B cell (primary cell): Measurements from ENCODE around the gene SMAP1. TPM values are rescaled to one million over a fixed set of nuclear protein-coding genes. Genes with fewer than 3 reads are reported as not detected.

ENCODE experiments used
- ATAC-seq: fragments of 200-7000 bp; cut with Tn5 transposase; one replicate; pipeline ENCODE4 v1.10.0; 2021; ENCODE audit warnings: low read depth, mild to moderate bottlenecking, moderate number of reproducible peaks, moderate library complexity
- CTCF ChIA-PET: fragments of 350-600 bp; sonication (Branson Sonifier 250); formaldehyde crosslinking; loops from one replicate; lab custom pipeline; 2021; ENCODE audit warnings: antibody characterized with exemption, inconsistent platforms; lab: Charles Lee
- POLR2A ChIA-PET: fragments of 350-600 bp; sonication (Branson Sonifier 250); formaldehyde crosslinking; loops from one replicate; lab custom pipeline; 2021; ENCODE audit warnings: antibody characterized with exemption; lab: Charles Lee
- DNase-seq: peaks from one replicate; pipeline ENCODE4 v3.0.0; 2013
- H2AFZ ChIP-seq: 2 replicates; pipeline ENCODE4 v1.6.1; 2012; ENCODE audit warnings: mild to moderate bottlenecking, low read depth, low read length; ENCODE audit not compliant: insufficient read depth, poor library complexity, severe bottlenecking
- H3K27ac ChIP-seq, 2 donors: 1 replicate in 1 of 2; 2 replicates in 1 of 2; pipeline ENCODE4 v1.5.1; 2012 to 2013; ENCODE audit warnings: low read length in 2 of 2, mild to moderate bottlenecking in 2 of 2, moderate library complexity in 1 of 2
- H3K27me3 ChIP-seq, 4 experiments: fragments of 200-600 bp in 1 of 4; sonication (generic) in 1 of 4; replicated peaks in 1 of 4; 1 replicate in 2 of 4; 2 replicates in 2 of 4; pipeline versions ENCODE4 v1.6.1 to v1.7.0; 2013 to 2016; ENCODE audit warnings: low read length in 3 of 4, mild to moderate bottlenecking in 2 of 4, mixed read lengths in 1 of 4, moderate library complexity in 1 of 4; ENCODE audit not compliant: insufficient read depth in 4 of 4, control insufficient read depth in 3 of 4; ENCODE audit errors: control extremely low read depth in 1 of 4
- H3K36me3 ChIP-seq, 2 experiments: replicated peaks in 1 of 2; 1 replicate in 1 of 2; 2 replicates in 1 of 2; pipeline versions ENCODE4 v1.6.1 to v1.7.1; 2013; ENCODE audit warnings: low read length in 1 of 2; ENCODE audit not compliant: insufficient read depth in 2 of 2, control insufficient read depth in 1 of 2; ENCODE audit errors: control extremely low read depth in 1 of 2, extremely low read depth in 1 of 2
- H3K4me1 ChIP-seq, 2 donors: fragments of 200-600 bp in 1 of 2; sonication (generic) in 1 of 2; 1 replicate in 1 of 2; 2 replicates in 1 of 2; pipeline versions ENCODE4 v1.5.1 to v1.6.1; 2013 to 2017; ENCODE audit warnings: low read length in 2 of 2; ENCODE audit not compliant: control insufficient read depth in 2 of 2, insufficient read depth in 2 of 2
- H3K4me2 ChIP-seq: replicated peaks from 2 replicates; pipeline ENCODE3; 2012; ENCODE audit warnings: mild to moderate bottlenecking, low read depth, low read length; ENCODE audit not compliant: poor library complexity, severe bottlenecking
- H3K4me3 ChIP-seq, 5 experiments: fragments of 200-600 bp in 1 of 5; sonication (generic) in 1 of 5; 1 replicate in 3 of 5; 2 replicates in 2 of 5; pipeline versions ENCODE4 v1.5.1 to v1.7.0; 2011 to 2016; ENCODE audit warnings: low read length in 4 of 5, mild to moderate bottlenecking in 4 of 5, low read depth in 2 of 5, control low read depth in 1 of 5, moderate library complexity in 1 of 5; ENCODE audit not compliant: insufficient read depth in 1 of 5; ENCODE audit errors: control extremely low read depth in 1 of 5, extremely low read depth in 1 of 5
- H3K79me2 ChIP-seq: fragments of 200-600 bp; sonication (generic); one replicate; pipeline ENCODE4 v1.6.0; 2016; ENCODE audit warnings: low read length; ENCODE audit not compliant: control insufficient read depth, insufficient read depth
- H3K9ac ChIP-seq: fragments of 200-600 bp; sonication (generic); 2 replicates; pipeline ENCODE4 v1.6.1; 2017; ENCODE audit warnings: mild to moderate bottlenecking, low read length, moderate library complexity
- H3K9me3 ChIP-seq, 3 donors: one replicate each; pipeline versions ENCODE4 v1.6.1 to v1.7.1; 2013; ENCODE audit warnings: low read length in 2 of 3; ENCODE audit not compliant: control insufficient read depth in 2 of 3, insufficient read depth in 1 of 3; ENCODE audit errors: control extremely low read depth in 1 of 3
- H4K20me1 ChIP-seq: 2 replicates; pipeline ENCODE4 v1.6.0; 2012; ENCODE audit warnings: mild to moderate bottlenecking, low read length; ENCODE audit not compliant: insufficient read depth, control insufficient read depth, poor library complexity, severe bottlenecking
- H3K27ac Mint-ChIP-seq: one replicate; pipeline ENCODE4 v1.8.0; 2021; ENCODE audit warnings: mixed read lengths
- H3K27me3 Mint-ChIP-seq: one replicate; pipeline ENCODE4 v1.8.0; 2021; ENCODE audit warnings: mixed read lengths
- H3K4me1 Mint-ChIP-seq: one replicate; pipeline ENCODE4 v1.8.0; 2021; ENCODE audit warnings: mixed read lengths
- H3K4me3 Mint-ChIP-seq: one replicate; pipeline ENCODE4 v1.8.0; 2021; ENCODE audit warnings: mixed read lengths
- H3K9me3 Mint-ChIP-seq: one replicate; pipeline ENCODE4 v1.8.0; 2022; ENCODE audit warnings: mixed read lengths; ENCODE audit not compliant: insufficient read depth
- CTCF ChIP-seq: fragments of 200-600 bp; IDR thresholded peaks from one replicate; pipeline ENCODE4 v1.8.0; 2022; ENCODE audit warnings: antibody characterized with exemption, mild to moderate bottlenecking
- EZH2 ChIP-seq: IDR thresholded peaks from 2 replicates; pipeline ENCODE4 v1.6.1; 2012; ENCODE audit warnings: borderline replicate concordance, low read depth, mild to moderate bottlenecking, moderate library complexity, low read length; ENCODE audit not compliant: insufficient read depth, poor library complexity, severe bottlenecking
- WGBS: methylation state at CpG from one replicate; pipeline ENCODE4 v1.1.5; 2013; ENCODE audit warnings: missing lambda C conversion rate; ENCODE audit not compliant: insufficient coverage; 5-methylcytosine and 5-hydroxymethylcytosine counted together
- intact Hi-C: fragments of 100-400 bp; cut with micrococcal nuclease; formaldehyde crosslinking; loops from one replicate; pipeline ENCODE4 v1.10.0; 2022
- polyA plus RNA-seq: library from polyadenylated mRNA; depleted of rRNA; stranded (reverse); fragments of >200 nt; gene quantifications from 2 replicates; pipeline ENCODE4 v1.2.3, GENCODE V29; 2012
- total RNA-seq, 2 donors: library from RNA; stranded (reverse); fragments of 120-200 nt in 1 of 2; gene quantifications; 1 replicate in 1 of 2; 2 replicates in 1 of 2; pipeline versions ENCODE4 v1.2.3 to v1.2.4, GENCODE V29; 2013 to 2022

The SMAP1 gene
- total and polyA plus RNA-seq, 2 donors (not counting 1 experiment from before 2014, with no cell fraction given), result 11.0 to 21.7 TPM

DNA sequence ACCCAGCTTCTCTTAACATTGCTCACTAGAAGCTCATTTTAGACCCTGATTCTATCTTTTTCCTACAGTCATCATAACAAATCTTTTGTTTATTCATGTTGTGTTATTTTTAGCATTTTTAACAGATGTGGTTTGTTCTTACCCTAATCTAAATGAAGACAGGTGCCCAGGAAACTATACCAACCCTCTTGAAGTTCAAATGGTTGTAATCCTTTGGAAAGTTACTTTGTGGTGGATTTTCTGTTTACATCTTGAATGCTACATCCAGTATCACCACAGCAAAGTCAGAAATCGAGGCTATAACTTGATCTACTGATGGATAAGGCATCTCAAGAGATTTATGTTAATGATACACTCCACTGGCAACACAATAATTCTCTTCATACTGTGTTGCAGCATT is 26.2 kb downstream of the SMAP1 start:
- Histone ChIP-seq H3K4me2 (no peak overlapping the region), H3K9me3 (peaks cover 1 to 11% (median 4%) of the 10 kb centered on the region in 3 donors), H4K20me1 (peaks cover 26% of the 10 kb centered on the region), H3K9ac (no peak overlapping the region), H3K4me3 (no peak overlapping the region), H3K79me2 (peaks cover 98% of the 10 kb centered on the region), H3K27me3 (no peaks in the 10 kb centered on the region), H2AFZ (no peak overlapping the region), H3K4me1 (peaks cover 3 to 9% of the 10 kb centered on the region in 2 donors), H3K36me3 (no peaks in the 10 kb centered on the region), H3K27ac (no peak overlapping the region)
- intact Hi-C loops, result no loop called here
- CTCF ChIA-PET, result interaction anchor here (1.0 kb wide), 1 partner anchor 15 kb away, joined by 3 read pairs; no protein-coding TSS in a partner anchor
- peaks cover 37% of the 10 kb centered on the region for H3K4me1 Mint-ChIP-seq
- no peak overlapping the region for H3K27ac Mint-ChIP-seq
- DNase-seq (no peak), ATAC-seq (no peak)
- POLR2A ChIA-PET, result no interaction called here
- H3K27me3 Mint-ChIP-seq, result no peaks in the 10 kb centered on the region
- no peak for TF ChIP-seq CTCF
- no peak for TF ChIP-seq EZH2
- H3K4me3 Mint-ChIP-seq, result no peak overlapping the region
- WGBS, result no CpG with 5 or more reads among the region's 1 CpG
- H3K9me3 Mint-ChIP-seq, result peaks cover 10% of the 10 kb centered on the region

GRCh38 chr6:70694371-70694770 is 26.7 kb downstream of the SMAP1 start:
- H2AFZ ChIP-seq, result no peak overlapping the region
- H3K9ac ChIP-seq, result no peak overlapping the region
- no peak for DNase-seq
- H3K36me3 ChIP-seq, result peaks cover 0 to 1% of the 10 kb centered on the region in 2 experiments
- CTCF ChIA-PET, result interaction anchor here (1.0 to 2.1 kb wide), 2 partner anchors 14 to 190 kb away, joined by 3 to 6 read pairs; no protein-coding TSS in a partner anchor
- H3K27me3 ChIP-seq, result no peaks in the 10 kb centered on the region
- H3K79me2 ChIP-seq, result peaks cover 98% of the 10 kb centered on the region
- H3K27ac Mint-ChIP-seq, result no peak overlapping the region
- peaks cover 3 to 9% of the 10 kb centered on the region in 2 donors for H3K4me1 ChIP-seq
- H3K27ac ChIP-seq, result no peak overlapping the region
- WGBS, result 100% methylated on average over 1 of the region's 1 CpG
- H3K27me3 Mint-ChIP-seq, result no peaks in the 10 kb centered on the region
- intact Hi-C loops, result no loop called here
- no peak for TF ChIP-seq EZH2
- no peak for TF ChIP-seq CTCF
- no peak for ATAC-seq
- H4K20me1 ChIP-seq, result peaks cover 31% of the 10 kb centered on the region
- POLR2A ChIA-PET, result no interaction called here
- H3K9me3 ChIP-seq, result peaks cover 1 to 11% (median 4%) of the 10 kb centered on the region in 3 donors
- H3K4me3 Mint-ChIP-seq, result no peak overlapping the region
- H3K4me1 Mint-ChIP-seq, result peaks cover 35% of the 10 kb centered on the region
- no peak overlapping the region for H3K4me2 ChIP-seq
- H3K4me3 ChIP-seq, result no peak overlapping the region
- peaks cover 10% of the 10 kb centered on the region for H3K9me3 Mint-ChIP-seq
